Calu3 (cell line): Measurements from ENCODE around the gene GMDS. TPM values are rescaled to one million over a fixed set of nuclear protein-coding genes. Genes with fewer than 3 reads are reported as not detected.

Source experiments
- BruUV-seq: library from RNA; stranded (reverse); fragments of 400-500 nt; replicated peaks from 2 replicates; lab custom pipeline; 2021; lab: Mats Ljungman, UMichigan
- CTCF ChIA-PET: fragments of 300-600 bp; sonication (Branson Sonifier 250); formaldehyde crosslinking; loops from one replicate; lab custom pipeline; 2022; ENCODE audit warnings: antibody characterized with exemption; lab: Charles Lee
- DNase-seq: peaks from one replicate; pipeline ENCODE4 v3.0.0; 2022
- H3K27ac Mint-ChIP-seq: one replicate; pipeline ENCODE4 v1.8.0; 2022; ENCODE audit warnings: mixed read lengths; ENCODE audit not compliant: unreplicated experiment
- H3K27me3 Mint-ChIP-seq: one replicate; pipeline ENCODE4 v1.8.0; 2022; ENCODE audit warnings: mixed read lengths; ENCODE audit not compliant: unreplicated experiment
- H3K36me3 Mint-ChIP-seq: one replicate; pipeline ENCODE4 v1.8.0; 2022; ENCODE audit warnings: mild to moderate bottlenecking, moderate library complexity, mixed read lengths; ENCODE audit not compliant: insufficient read depth, unreplicated experiment
- H3K4me1 Mint-ChIP-seq: one replicate; pipeline ENCODE4 v1.8.0; 2022; ENCODE audit warnings: mild to moderate bottlenecking, low read depth, mixed read lengths; ENCODE audit not compliant: unreplicated experiment
- H3K4me3 Mint-ChIP-seq: one replicate; pipeline ENCODE4 v1.8.0; 2022; ENCODE audit warnings: mild to moderate bottlenecking, low read depth, moderate library complexity, mixed read lengths; ENCODE audit not compliant: unreplicated experiment
- H3K9me3 Mint-ChIP-seq: one replicate; pipeline ENCODE4 v1.8.0; 2022; ENCODE audit warnings: low read depth, mixed read lengths; ENCODE audit not compliant: unreplicated experiment
- intact Hi-C: fragments of 100-400 bp; cut with micrococcal nuclease; formaldehyde crosslinking; loops from one replicate; pipeline ENCODE4 v1.10.0; 2022; ENCODE audit not compliant: unreplicated experiment
- total RNA-seq: library from RNA; stranded (reverse); gene quantifications from 2 replicates; pipeline ENCODE4 v1.2.3, GENCODE V29; 2022
- TF ChIP-seq, protein P1 (sequence below): fragments of 200-600 bp; IDR thresholded peaks from one replicate; pipeline ENCODE4 v1.8.0; 2022; ENCODE audit warnings: antibody characterized with exemption; ENCODE audit not compliant: unreplicated experiment

Gene GMDS
- total RNA-seq, 1 experiment from 2014 or later: 58.2 TPM

DNA sequence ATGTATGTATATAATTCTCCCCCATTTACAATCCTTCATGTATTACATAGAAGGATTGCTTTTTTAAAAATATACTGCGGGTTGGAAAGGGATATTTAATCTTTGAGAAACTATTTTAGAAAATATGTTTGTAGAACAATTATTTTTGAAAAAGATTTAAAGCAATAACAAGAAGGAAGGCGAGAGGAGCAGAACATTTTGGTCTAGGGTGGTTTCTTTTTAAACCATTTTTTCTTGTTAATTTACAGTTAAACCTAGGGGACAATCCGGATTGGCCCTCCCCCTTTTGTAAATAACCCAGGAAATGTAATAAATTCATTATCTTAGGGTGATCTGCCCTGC is 632.1 kb downstream of the GMDS start:
- intact Hi-C loops: loop anchor here (5.0 kb wide), 2 partner anchors 74 to 149 kb away; no protein-coding TSS in a partner anchor
- TF ChIP-seq, protein P1, sequence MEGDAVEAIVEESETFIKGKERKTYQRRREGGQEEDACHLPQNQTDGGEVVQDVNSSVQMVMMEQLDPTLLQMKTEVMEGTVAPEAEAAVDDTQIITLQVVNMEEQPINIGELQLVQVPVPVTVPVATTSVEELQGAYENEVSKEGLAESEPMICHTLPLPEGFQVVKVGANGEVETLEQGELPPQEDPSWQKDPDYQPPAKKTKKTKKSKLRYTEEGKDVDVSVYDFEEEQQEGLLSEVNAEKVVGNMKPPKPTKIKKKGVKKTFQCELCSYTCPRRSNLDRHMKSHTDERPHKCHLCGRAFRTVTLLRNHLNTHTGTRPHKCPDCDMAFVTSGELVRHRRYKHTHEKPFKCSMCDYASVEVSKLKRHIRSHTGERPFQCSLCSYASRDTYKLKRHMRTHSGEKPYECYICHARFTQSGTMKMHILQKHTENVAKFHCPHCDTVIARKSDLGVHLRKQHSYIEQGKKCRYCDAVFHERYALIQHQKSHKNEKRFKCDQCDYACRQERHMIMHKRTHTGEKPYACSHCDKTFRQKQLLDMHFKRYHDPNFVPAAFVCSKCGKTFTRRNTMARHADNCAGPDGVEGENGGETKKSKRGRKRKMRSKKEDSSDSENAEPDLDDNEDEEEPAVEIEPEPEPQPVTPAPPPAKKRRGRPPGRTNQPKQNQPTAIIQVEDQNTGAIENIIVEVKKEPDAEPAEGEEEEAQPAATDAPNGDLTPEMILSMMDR: no peak
- CTCF ChIA-PET: no interaction called here
- Mint-ChIP-seq H3K36me3 (peaks cover 61% of the 10 kb centered on the region), H3K27me3 (peaks cover 8% of the 10 kb centered on the region), H3K27ac (peak overlapping the region; percentile 81), H3K9me3 (no peaks in the 10 kb centered on the region), H3K4me3 (peak overlapping the region; percentile 80), H3K4me1 (peaks cover 6% of the 10 kb centered on the region)
- DNase-seq: no peak
- no TSS peak for BruUV-seq

DNA sequence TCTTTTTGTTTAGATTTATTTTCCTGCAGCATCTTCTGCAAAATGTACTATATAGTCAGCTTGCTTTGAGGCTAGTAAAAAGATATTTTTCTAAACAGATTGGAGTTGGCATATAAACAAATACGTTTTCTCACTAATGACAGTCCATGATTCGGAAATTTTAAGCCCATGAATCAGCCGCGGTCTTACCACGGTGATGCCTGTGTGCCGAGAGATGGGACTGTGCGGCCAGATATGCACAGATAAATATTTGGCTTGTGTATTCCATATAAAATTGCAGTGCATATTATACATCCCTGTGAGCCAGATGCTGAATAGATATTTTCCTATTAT is 632.5 kb downstream of the GMDS start:
- intact Hi-C loops: loop anchor here (5.0 kb wide), 2 partner anchors 74 to 149 kb away; no protein-coding TSS in a partner anchor
- Mint-ChIP-seq H3K36me3 (peaks cover 65% of the 10 kb centered on the region), H3K27me3 (peaks cover 12% of the 10 kb centered on the region), H3K4me1 (peaks cover 8% of the 10 kb centered on the region), H3K9me3 (no peaks in the 10 kb centered on the region), H3K4me3 (peak overlapping the region; percentile 80), H3K27ac (peak overlapping the region; percentile 81)
- no peak for DNase-seq
- no TSS peak for BruUV-seq
- TF ChIP-seq, protein P1: no peak
- CTCF ChIA-PET: no interaction called here

DNA sequence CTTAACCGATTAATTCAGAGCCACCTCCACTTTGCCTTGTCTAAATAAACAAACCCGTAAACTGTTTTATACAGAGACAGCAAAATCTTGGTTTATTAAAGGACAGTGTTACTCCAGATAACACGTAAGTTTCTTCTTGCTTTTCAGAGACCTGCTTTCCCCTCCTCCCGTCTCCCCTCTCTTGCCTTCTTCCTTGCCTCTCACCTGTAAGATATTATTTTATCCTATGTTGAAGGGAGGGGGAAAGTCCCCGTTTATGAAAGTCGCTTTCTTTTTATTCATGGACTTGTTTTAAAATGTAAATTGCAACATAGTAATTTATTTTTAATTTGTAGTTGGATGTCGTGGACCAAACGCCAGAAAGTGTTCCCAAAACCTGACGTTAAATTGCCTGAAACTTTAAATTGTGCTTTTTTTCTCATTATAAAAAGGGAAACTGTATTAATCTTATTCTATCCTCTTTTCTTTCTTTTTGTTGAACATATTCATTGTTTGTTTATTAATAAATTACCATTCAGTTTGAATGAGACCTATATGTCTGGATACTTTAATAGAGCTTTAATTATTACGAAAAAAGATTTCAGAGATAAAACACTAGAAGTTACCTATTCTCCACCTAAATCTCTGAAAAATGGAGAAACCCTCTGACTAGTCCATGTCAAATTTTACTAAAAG is 633.0 kb downstream of the GMDS start:
- peaks cover 64% of the 10 kb centered on the region for H3K36me3 Mint-ChIP-seq
- H3K27ac Mint-ChIP-seq: peak overlapping the region; percentile 81
- H3K4me3 Mint-ChIP-seq: peak overlapping the region; percentile 80
- intact Hi-C loops: loop anchor here (5.0 kb wide), 2 partner anchors 75 to 150 kb away; no protein-coding TSS in a partner anchor
- TSS peak; percentile 82 for BruUV-seq
- TF ChIP-seq, protein P1: no peak
- DNase-seq: no peak
- peaks cover 12% of the 10 kb centered on the region for H3K27me3 Mint-ChIP-seq
- H3K9me3 Mint-ChIP-seq: no peaks in the 10 kb centered on the region
- H3K4me1 Mint-ChIP-seq: peaks cover 8% of the 10 kb centered on the region
- CTCF ChIA-PET: no interaction called here

DNA sequence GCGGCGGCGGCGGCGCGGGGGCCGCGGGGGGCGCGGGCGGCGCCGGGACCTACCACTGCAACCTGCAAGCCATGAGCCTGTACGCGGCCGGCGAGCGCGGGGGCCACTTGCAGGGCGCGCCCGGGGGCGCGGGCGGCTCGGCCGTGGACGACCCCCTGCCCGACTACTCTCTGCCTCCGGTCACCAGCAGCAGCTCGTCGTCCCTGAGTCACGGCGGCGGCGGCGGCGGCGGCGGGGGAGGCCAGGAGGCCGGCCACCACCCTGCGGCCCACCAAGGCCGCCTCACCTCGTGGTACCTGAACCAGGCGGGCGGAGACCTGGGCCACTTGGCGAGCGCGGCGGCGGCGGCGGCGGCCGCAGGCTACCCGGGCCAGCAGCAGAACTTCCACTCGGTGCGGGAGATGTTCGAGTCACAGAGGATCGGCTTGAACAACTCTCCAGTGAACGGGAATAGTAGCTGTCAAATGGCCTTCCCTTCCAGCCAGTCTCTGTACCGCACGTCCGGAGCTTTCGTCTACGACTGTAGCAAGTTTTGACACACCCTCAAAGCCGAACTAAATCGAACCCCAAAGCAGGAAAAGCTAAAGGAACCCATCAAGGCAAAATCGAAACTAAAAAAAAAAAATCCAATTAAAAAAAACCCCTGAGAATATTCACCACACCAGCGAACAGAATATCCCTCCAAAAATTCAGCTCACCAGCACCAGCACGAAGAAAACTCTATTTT is 633.7 kb downstream of the GMDS start:
- peaks cover 64% of the 10 kb centered on the region for H3K36me3 Mint-ChIP-seq
- BruUV-seq: no TSS peak
- TF ChIP-seq, protein P1: no peak
- peak overlapping the region; percentile 81 for H3K27ac Mint-ChIP-seq
- peaks cover 8% of the 10 kb centered on the region for H3K4me1 Mint-ChIP-seq
- H3K27me3 Mint-ChIP-seq: peaks cover 12% of the 10 kb centered on the region
- H3K4me3 Mint-ChIP-seq: peak overlapping the region; percentile 80
- no peaks in the 10 kb centered on the region for H3K9me3 Mint-ChIP-seq
- intact Hi-C loops: loop anchor here (5.0 kb wide), 2 partner anchors 76 to 151 kb away; no protein-coding TSS in a partner anchor
- DNase-seq: no peak
- CTCF ChIA-PET: interaction anchor here (0.6 kb wide), 1 partner anchor 91 kb away, joined by 4 read pairs; no protein-coding TSS in a partner anchor
